Psoas muscle (tissue), 8 donors: ENCODE data around the gene CTTNBP2. TPM values are rescaled to one million over a fixed set of nuclear protein-coding genes. Genes with fewer than 3 reads are reported as not detected.

ENCODE experiments used
- ATAC-seq, 4 donors: fragments of 200-7000 bp; cut with Tn5 transposase; one replicate each; pipeline ENCODE4 v1.9.1; 2020; ENCODE audit warnings: moderate library complexity in 3 of 4, mild to moderate bottlenecking in 2 of 4
- DNase-seq, 2 donors: peaks; one replicate each; pipeline ENCODE4 v3.0.0-alpha.2; 2020
- H3K27ac ChIP-seq: fragments of 200-600 bp; one replicate; pipeline ENCODE4 v1.8.0; 2022
- H3K27me3 ChIP-seq, 3 donors: fragments of 200-600 bp in 1 of 3; one replicate each; pipeline versions ENCODE4 v1.6.1 to v1.8.0; 2013 to 2022; ENCODE audit warnings: low read length in 2 of 3, mild to moderate bottlenecking in 2 of 3, moderate library complexity in 1 of 3; ENCODE audit not compliant: insufficient read depth in 3 of 3
- H3K36me3 ChIP-seq, 2 donors: fragments of 200-600 bp in 1 of 2; one replicate each; pipeline versions ENCODE4 v1.6.1 to v1.8.0; 2013 to 2022; ENCODE audit warnings: low read depth in 1 of 2, mild to moderate bottlenecking in 1 of 2, moderate library complexity in 1 of 2; ENCODE audit not compliant: insufficient read depth in 1 of 2
- H3K4me1 ChIP-seq: fragments of 200-600 bp; one replicate; pipeline ENCODE4 v1.8.0; 2022
- H3K4me3 ChIP-seq: fragments of 200-600 bp; one replicate; pipeline ENCODE4 v1.8.0; 2022; ENCODE audit warnings: mild to moderate bottlenecking
- H3K9me3 ChIP-seq: fragments of 200-600 bp; one replicate; pipeline ENCODE4 v1.8.0; 2022
- CTCF ChIP-seq: fragments of 200-600 bp; IDR thresholded peaks from one replicate; pipeline ENCODE4 v1.8.0; 2022; ENCODE audit warnings: antibody characterized with exemption
- WGBS, 3 donors: extraction: QIAGEN DNeasy Blood & Tissue Kit; methylation state at CpG; one replicate each; pipeline versions ENCODE4 v1.1.6 to v1.1.7; 2013; 5-methylcytosine and 5-hydroxymethylcytosine counted together
- intact Hi-C, 2 donors: fragments of 100-400 bp; cut with DNase I; formaldehyde crosslinking; loops; one replicate each; pipeline versions ENCODE4 v1.11.0 to v1.14.2; 2022
- polyA plus RNA-seq, 3 donors: library from polyadenylated mRNA; stranded (reverse); fragments of 200-250 nt; gene quantifications; one replicate each; pipeline ENCODE4 v1.2.3, GENCODE V29; 2013
- total RNA-seq, 4 donors: library from RNA; stranded (reverse); fragmentation: NEBNext Ultra II Directional in 2 of 4; extraction: Animal tissue kit (Norgen Biotek cat#: 25700) in 2 of 4; gene quantifications; one replicate each; pipeline versions ENCODE4 v1.2.1 to v1.2.4, GENCODE V29; 2021 to 2023
- donor health status: healthy with polysubstance abuse.
- donor health status: DM: no; HTN: no; CAD: no; lungs with moderate emphysema.
- donor health status: Bipolar disorder and iron deficiency.
- donor health status: healthy.
- donor health status: DM: yes; HTN: yes; CAD: no.
- donor health status: DM: no; HTN: no; CAD: no.
- donor health status: DM: no; HTN: no; CAD: no.
- donor health status: DM: yes; HTN: yes; CAD: no.

The CTTNBP2 gene
- total and polyA plus RNA-seq, 7 donors, result 0.10 to 1.8 (median 0.38) TPM

- no peak for TF ChIP-seq CTCF
- WGBS, 3 donors, result 64 to 72% (median 68%) methylated on average over 3 of the region's 3 CpGs
Observed at GRCh38 chr7:117704063-117704462, 169.2 kb downstream of the CTTNBP2 start.

GRCh38 chr7:117698018-117698417 lies 175.2 kb downstream of the CTTNBP2 start:
- WGBS, 3 donors, result 37 to 48% (median 47%) methylated on average over 2 of the region's 2 CpGs
- Histone ChIP-seq H3K4me3 (no peak overlapping the region), H3K9me3 (no peaks in the 10 kb centered on the region), H3K27me3 (no peaks in the 10 kb centered on the region), H3K36me3 (no peaks in the 10 kb centered on the region), H3K27ac (no peak overlapping the region), H3K4me1 (no peaks in the 10 kb centered on the region)
- ATAC-seq (no peak), DNase-seq (no peak)
- TF ChIP-seq CTCF, result no peak
- intact Hi-C loops, result no loop called here

More at GRCh38 chr7:117704063-117704462, 169.2 kb downstream of the CTTNBP2 start:
- H3K27me3 ChIP-seq, result no peaks in the 10 kb centered on the region
- no peaks in the 10 kb centered on the region for H3K4me1 ChIP-seq
- no peak for DNase-seq
- no peak overlapping the region for H3K4me3 ChIP-seq
- H3K27ac ChIP-seq, result no peak overlapping the region
- intact Hi-C loops, result no loop called here
- no peak for ATAC-seq
- H3K36me3 ChIP-seq, result no peaks in the 10 kb centered on the region
- H3K9me3 ChIP-seq, result no peaks in the 10 kb centered on the region

GRCh38 chr7:117692338-117692737 lies 180.9 kb downstream of the CTTNBP2 start:
- Histone ChIP-seq H3K4me3 (no peak overlapping the region), H3K27ac (no peak overlapping the region), H3K27me3 (no peaks in the 10 kb centered on the region), H3K9me3 (no peaks in the 10 kb centered on the region), H3K36me3 (no peaks in the 10 kb centered on the region), H3K4me1 (no peaks in the 10 kb centered on the region)
- WGBS, 3 donors, result 81 to 86% (median 82%) methylated on average over 7 of the region's 7 CpGs
- no peak for TF ChIP-seq CTCF
- intact Hi-C loops, result no loop called here
- DNase-seq (no peak), ATAC-seq (no peak)

- H3K9me3 ChIP-seq, result no peaks in the 10 kb centered on the region
- no peaks in the 10 kb centered on the region for H3K27me3 ChIP-seq
- no peak for ATAC-seq
- no peak for DNase-seq
- no peaks in the 10 kb centered on the region for H3K36me3 ChIP-seq
- H3K27ac ChIP-seq, result no peak overlapping the region
- WGBS, 3 donors, result 75 to 81% (median 79%) methylated on average over 3 of the region's 3 CpGs
- no peaks in the 10 kb centered on the region for H3K4me1 ChIP-seq
- no peak overlapping the region for H3K4me3 ChIP-seq
- no peak for TF ChIP-seq CTCF
- intact Hi-C loops, result no loop called here
Observed at GRCh38 chr7:117690147-117690546, 183.1 kb downstream of the CTTNBP2 start.

- no peaks in the 10 kb centered on the region for H3K9me3 ChIP-seq
- no peak overlapping the region for H3K4me3 ChIP-seq
- no peaks in the 10 kb centered on the region for H3K4me1 ChIP-seq
- no peak for TF ChIP-seq CTCF
- intact Hi-C loops, result no loop called here
- no peaks in the 10 kb centered on the region for H3K36me3 ChIP-seq
- H3K27ac ChIP-seq, result no peak overlapping the region
- ATAC-seq (no peak), DNase-seq (no peak)
- no peaks in the 10 kb centered on the region for H3K27me3 ChIP-seq
Observed at GRCh38 chr7:117689406-117689805, 183.8 kb downstream of the CTTNBP2 start.
